ENCODE measurements around the gene DPP10.
"Not testable (repeated sequence)": the region's sequence is repeated elsewhere in the genome, so short reads cannot be mapped to it uniquely, and the experiment has no call there.

The DPP10 gene

DNA sequence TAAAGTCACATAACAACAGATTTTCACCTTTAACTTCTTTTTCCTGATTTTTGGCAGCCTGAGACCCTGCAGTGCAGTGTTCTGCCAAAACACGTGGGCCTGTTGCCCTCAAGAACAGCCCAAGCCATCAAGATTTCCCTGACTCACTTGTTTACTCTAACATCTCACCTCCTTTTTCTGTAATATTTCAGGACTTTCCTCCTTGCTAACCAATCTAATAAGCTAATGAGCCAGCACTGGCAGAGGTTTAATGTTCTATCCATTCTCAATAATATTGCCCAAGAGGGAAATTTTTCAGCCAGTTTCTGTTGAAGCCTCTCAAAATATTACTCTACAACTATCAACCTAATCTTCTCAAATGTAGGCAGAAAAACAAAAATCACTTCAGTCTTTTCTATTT is 635.2 kb downstream of the DPP10 start:
- POLR2A ChIA-PET: no interaction called here
- DNase-seq (ENCODE audit: low read depth, low spot score): no peak
- TF ChIP-seq, protein P1, sequence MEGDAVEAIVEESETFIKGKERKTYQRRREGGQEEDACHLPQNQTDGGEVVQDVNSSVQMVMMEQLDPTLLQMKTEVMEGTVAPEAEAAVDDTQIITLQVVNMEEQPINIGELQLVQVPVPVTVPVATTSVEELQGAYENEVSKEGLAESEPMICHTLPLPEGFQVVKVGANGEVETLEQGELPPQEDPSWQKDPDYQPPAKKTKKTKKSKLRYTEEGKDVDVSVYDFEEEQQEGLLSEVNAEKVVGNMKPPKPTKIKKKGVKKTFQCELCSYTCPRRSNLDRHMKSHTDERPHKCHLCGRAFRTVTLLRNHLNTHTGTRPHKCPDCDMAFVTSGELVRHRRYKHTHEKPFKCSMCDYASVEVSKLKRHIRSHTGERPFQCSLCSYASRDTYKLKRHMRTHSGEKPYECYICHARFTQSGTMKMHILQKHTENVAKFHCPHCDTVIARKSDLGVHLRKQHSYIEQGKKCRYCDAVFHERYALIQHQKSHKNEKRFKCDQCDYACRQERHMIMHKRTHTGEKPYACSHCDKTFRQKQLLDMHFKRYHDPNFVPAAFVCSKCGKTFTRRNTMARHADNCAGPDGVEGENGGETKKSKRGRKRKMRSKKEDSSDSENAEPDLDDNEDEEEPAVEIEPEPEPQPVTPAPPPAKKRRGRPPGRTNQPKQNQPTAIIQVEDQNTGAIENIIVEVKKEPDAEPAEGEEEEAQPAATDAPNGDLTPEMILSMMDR (IDR thresholded peaks at IDR 0.05; ENCODE audit: insufficient read depth, low read length, missing control alignments): no peak
- CTCF ChIA-PET: no interaction called here
- no peak overlapping the region for H3K4me3 ChIP-seq (ENCODE audit: low read depth, low read length)

DNA sequence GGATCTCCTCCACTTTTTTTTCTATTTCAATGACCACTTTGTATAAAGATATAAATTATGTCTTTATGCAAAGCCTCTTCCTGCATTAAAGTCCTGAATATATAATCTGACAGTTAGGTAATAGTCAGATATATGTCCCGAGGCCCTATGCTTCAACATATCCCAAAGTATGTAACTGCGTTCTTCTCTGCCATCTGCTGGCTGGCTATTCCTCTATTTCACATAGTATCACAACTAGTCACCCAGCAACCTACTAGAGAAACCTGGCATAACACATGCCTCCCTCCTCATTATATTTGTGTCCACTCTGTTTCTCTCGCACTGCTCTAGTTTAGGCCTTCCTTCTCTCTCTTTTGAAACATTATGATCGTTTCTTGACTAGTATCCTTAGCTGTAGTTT is 640.8 kb downstream of the DPP10 start:
- TF ChIP-seq, protein P1 (IDR thresholded peaks at IDR 0.05; ENCODE audit: insufficient read depth, low read length, missing control alignments): no peak
- POLR2A ChIA-PET: no interaction called here
- DNase-seq (ENCODE audit: low read depth, low spot score): no peak
- no peak overlapping the region for H3K4me3 ChIP-seq (ENCODE audit: low read depth, low read length)
- CTCF ChIA-PET: no interaction called here

DNA sequence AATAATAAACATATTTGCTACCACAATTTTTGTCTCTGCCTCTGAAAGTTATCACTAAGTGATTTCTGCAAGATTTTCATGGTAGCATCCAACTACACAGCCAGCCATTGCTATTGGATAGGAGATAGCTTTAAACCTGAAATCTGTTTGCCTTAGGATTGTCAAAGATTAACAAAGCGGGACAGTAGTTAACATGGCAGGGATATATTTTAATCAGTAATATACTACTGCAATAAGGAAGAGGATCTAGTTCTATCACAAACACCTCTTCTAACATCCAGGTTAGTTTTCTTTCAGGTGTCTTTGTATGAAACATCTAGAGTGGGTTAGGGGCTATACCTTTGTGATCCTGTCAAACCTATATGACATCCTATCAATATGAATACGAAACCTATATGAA is 641.3 kb downstream of the DPP10 start:
- no peak overlapping the region for H3K4me3 ChIP-seq (ENCODE audit: low read depth, low read length)
- POLR2A ChIA-PET: no interaction called here
- CTCF ChIA-PET: no interaction called here
- TF ChIP-seq, protein P1 (IDR thresholded peaks at IDR 0.05; ENCODE audit: insufficient read depth, low read length, missing control alignments): no peak
- DNase-seq (ENCODE audit: low read depth, low spot score): no peak

DNA sequence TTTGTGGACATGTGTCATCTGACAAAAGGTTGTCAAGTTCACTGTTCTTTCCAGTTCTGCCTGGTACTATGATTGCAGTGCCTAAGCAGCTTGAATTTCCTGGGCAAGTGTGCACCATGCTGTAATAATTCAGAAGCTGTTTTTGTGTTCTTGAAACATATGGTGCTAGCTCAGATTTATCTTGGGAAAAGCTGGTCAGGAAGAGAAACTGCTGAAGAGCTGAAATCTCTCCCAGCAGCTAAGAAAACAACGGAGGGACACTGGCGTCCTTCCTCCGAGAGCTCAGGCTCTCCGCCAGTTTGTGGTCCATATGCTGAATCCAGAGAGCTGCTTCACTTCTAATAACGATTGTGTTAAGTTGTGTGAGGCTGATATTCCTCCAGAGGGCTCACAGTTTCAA is 642.0 kb downstream of the DPP10 start:
- DNase-seq (ENCODE audit: low read depth, low spot score): no peak
- H3K4me3 ChIP-seq (ENCODE audit: low read depth, low read length): no peak overlapping the region
- TF ChIP-seq, protein P1 (IDR thresholded peaks at IDR 0.05; ENCODE audit: insufficient read depth, low read length, missing control alignments): no peak
- CTCF ChIA-PET: no interaction called here
- POLR2A ChIA-PET: no interaction called here

DNA sequence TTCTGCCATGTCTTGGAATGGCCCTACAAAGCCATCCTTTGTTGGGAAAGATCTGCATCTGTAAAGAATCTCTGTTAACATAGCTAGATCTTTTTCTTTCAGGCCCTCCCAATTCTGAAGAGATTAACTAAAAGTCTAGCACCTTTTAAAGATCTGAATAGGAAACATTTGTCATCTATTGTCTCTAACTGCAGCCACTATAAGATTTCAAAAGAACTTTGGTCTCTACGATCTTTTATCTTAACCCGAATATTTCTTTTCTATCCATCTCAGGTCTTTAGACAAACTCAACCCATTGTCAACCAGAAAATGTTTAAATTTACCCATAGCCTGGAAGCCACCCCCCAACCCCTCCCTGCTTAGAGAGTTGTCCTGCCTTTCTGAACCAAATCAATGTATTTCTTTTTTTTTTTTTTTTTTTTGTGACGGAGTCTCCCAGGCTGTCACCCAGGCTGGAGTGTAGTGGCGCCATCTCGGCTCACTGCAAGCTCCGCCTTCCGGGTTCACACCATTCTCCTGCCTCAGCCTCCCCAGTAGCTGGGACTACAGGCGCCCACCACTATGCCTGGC is 643.7 kb downstream of the DPP10 start:
- H3K4me3 ChIP-seq (ENCODE audit: low read depth, low read length); CTCF ChIA-PET; POLR2A ChIA-PET; DNase-seq (ENCODE audit: low read depth, low spot score): not testable (repeated sequence)

DNA sequence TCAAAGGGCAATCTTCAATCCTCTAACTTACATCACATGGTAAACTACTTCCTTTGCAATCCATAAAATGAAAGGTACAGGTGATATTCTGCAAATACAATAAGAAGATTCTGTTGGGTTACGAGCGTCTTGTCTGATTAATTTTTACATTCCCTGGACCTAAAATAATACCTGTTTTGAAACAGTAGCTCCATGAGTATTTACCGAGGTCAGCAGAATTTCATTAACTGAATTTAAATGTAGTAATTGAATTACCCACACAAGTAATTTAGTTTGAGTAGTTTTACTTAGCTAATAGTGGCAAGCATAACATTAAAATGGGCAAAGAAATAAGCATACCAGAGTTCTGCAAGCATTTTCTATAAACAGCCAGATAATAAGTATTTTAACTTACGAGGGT is 652.0 kb downstream of the DPP10 start:
- ChIA-PET CTCF (no interaction called here), POLR2A (no interaction called here)
- no peak for DNase-seq (ENCODE audit: low read depth, low spot score)
- no peak overlapping the region for H3K4me3 ChIP-seq (ENCODE audit: low read depth, low read length)
- TF ChIP-seq, protein P1 (IDR thresholded peaks at IDR 0.05; ENCODE audit: insufficient read depth, low read length, missing control alignments): no peak

DNA sequence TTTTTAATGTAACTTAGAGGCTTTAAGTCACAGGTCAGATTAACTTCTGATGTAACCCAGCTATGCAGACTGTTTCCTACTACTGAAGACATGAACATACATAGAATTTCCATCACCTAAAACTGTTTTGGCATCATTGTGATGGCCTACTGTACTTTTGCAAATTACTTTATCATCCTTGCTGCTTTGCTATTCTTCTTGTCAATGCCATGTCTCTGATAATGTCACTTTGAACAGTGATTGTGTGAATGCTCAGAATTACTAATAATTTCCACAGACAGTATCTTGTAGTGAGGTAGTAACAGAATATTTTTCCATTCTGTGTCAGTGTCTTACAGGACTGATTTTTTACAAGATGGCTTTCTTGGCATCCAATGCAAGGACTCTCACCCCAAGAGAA is 663.5 kb downstream of the DPP10 start:
- TF ChIP-seq, protein P1 (IDR thresholded peaks at IDR 0.05; ENCODE audit: insufficient read depth, low read length, missing control alignments): no peak
- ChIA-PET POLR2A (no interaction called here), CTCF (no interaction called here)
- H3K4me3 ChIP-seq (ENCODE audit: low read depth, low read length): no peak overlapping the region
- no peak for DNase-seq (ENCODE audit: low read depth, low spot score)

Measured in AG04449 (cell line).